ENCODE measurements around the gene DPEP3.
"Not testable (repeated sequence)": the region's sequence is repeated elsewhere in the genome, so short reads cannot be mapped to it uniquely, and the experiment has no call there.

DPEP3 gene

DNA sequence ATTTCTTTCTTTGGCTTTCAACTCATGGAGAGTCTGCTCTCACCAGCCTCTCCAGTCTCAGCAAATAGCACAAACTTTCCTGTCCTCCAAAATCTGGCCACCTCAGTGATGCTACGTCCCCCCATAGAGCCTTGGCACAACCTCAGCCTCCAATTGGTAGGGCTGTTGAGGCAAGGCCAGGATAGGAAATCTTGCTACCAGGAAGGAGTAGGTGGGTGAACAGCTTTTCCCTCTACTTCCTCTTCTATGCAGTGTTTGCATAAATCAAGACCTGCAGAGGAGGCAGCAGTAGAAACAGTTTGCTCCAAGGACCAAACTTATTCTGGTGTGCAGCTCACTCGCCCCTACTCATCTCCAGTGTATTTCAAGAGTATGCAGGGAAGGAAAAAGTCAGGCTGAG is 19.7 kb upstream of the DPEP3 start:
- no peak for ATAC-seq
- TF ChIP-seq ZNF565 (CRISPR knock-in tag; conservative IDR thresholded peaks at IDR 0.05; ENCODE audit: low read depth) (no peak), ISL1 (CRISPR knock-in tag; IDR thresholded peaks at IDR 0.05) (no peak), ZNF8 (CRISPR knock-in tag; IDR thresholded peaks at IDR 0.05) (no peak), BACH2 (CRISPR knock-in tag; IDR thresholded peaks at IDR 0.05; ENCODE audit: borderline replicate concordance) (no peak), SNAI2 (CRISPR knock-in tag; IDR thresholded peaks at IDR 0.05) (no peak), ZFP30 (CRISPR knock-in tag; IDR thresholded peaks at IDR 0.05) (no peak), PPARA (CRISPR knock-in tag; IDR thresholded peaks at IDR 0.05; ENCODE audit: borderline replicate concordance) (no peak), TCF4 (CRISPR knock-in tag; IDR thresholded peaks at IDR 0.05; ENCODE audit: borderline replicate concordance) (no peak), ZC3H10 (CRISPR knock-in tag; IDR thresholded peaks at IDR 0.05) (no peak), CSDC2 (CRISPR knock-in tag; IDR thresholded peaks at IDR 0.05) (no peak), TOX (CRISPR knock-in tag; IDR thresholded peaks at IDR 0.05; ENCODE audit: borderline replicate concordance) (no peak), ZNF70 (CRISPR knock-in tag; IDR thresholded peaks at IDR 0.05) (no peak), ARNTL (CRISPR knock-in tag; IDR thresholded peaks at IDR 0.05; ENCODE audit: borderline replicate concordance, low read depth) (no peak), ESRRG (CRISPR knock-in tag; IDR thresholded peaks at IDR 0.05) (no peak)
- TF ChIP-seq, protein P1, sequence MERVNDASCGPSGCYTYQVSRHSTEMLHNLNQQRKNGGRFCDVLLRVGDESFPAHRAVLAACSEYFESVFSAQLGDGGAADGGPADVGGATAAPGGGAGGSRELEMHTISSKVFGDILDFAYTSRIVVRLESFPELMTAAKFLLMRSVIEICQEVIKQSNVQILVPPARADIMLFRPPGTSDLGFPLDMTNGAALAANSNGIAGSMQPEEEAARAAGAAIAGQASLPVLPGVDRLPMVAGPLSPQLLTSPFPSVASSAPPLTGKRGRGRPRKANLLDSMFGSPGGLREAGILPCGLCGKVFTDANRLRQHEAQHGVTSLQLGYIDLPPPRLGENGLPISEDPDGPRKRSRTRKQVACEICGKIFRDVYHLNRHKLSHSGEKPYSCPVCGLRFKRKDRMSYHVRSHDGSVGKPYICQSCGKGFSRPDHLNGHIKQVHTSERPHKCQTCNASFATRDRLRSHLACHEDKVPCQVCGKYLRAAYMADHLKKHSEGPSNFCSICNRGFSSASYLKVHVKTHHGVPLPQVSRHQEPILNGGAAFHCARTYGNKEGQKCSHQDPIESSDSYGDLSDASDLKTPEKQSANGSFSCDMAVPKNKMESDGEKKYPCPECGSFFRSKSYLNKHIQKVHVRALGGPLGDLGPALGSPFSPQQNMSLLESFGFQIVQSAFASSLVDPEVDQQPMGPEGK (CRISPR knock-in tag; IDR thresholded peaks at IDR 0.05; ENCODE audit: borderline replicate concordance) = no peak
- TF ChIP-seq, protein P2, sequence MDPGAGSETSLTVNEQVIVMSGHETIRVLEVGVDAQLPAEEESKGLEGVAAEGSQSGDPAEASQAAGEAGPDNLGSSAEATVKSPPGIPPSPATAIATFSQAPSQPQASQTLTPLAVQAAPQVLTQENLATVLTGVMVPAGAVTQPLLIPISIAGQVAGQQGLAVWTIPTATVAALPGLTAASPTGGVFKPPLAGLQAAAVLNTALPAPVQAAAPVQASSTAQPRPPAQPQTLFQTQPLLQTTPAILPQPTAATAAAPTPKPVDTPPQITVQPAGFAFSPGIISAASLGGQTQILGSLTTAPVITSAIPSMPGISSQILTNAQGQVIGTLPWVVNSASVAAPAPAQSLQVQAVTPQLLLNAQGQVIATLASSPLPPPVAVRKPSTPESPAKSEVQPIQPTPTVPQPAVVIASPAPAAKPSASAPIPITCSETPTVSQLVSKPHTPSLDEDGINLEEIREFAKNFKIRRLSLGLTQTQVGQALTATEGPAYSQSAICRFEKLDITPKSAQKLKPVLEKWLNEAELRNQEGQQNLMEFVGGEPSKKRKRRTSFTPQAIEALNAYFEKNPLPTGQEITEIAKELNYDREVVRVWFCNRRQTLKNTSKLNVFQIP (CRISPR knock-in tag; IDR thresholded peaks at IDR 0.05; ENCODE audit: borderline replicate concordance, low read depth) = no peak
- TF ChIP-seq, protein P3, sequence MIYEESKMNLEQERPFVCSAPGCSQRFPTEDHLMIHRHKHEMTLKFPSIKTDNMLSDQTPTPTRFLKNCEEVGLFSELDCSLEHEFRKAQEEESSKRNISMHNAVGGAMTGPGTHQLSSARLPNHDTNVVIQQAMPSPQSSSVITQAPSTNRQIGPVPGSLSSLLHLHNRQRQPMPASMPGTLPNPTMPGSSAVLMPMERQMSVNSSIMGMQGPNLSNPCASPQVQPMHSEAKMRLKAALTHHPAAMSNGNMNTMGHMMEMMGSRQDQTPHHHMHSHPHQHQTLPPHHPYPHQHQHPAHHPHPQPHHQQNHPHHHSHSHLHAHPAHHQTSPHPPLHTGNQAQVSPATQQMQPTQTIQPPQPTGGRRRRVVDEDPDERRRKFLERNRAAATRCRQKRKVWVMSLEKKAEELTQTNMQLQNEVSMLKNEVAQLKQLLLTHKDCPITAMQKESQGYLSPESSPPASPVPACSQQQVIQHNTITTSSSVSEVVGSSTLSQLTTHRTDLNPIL (CRISPR knock-in tag; IDR thresholded peaks at IDR 0.05; ENCODE audit: low read depth) = no peak

DNA sequence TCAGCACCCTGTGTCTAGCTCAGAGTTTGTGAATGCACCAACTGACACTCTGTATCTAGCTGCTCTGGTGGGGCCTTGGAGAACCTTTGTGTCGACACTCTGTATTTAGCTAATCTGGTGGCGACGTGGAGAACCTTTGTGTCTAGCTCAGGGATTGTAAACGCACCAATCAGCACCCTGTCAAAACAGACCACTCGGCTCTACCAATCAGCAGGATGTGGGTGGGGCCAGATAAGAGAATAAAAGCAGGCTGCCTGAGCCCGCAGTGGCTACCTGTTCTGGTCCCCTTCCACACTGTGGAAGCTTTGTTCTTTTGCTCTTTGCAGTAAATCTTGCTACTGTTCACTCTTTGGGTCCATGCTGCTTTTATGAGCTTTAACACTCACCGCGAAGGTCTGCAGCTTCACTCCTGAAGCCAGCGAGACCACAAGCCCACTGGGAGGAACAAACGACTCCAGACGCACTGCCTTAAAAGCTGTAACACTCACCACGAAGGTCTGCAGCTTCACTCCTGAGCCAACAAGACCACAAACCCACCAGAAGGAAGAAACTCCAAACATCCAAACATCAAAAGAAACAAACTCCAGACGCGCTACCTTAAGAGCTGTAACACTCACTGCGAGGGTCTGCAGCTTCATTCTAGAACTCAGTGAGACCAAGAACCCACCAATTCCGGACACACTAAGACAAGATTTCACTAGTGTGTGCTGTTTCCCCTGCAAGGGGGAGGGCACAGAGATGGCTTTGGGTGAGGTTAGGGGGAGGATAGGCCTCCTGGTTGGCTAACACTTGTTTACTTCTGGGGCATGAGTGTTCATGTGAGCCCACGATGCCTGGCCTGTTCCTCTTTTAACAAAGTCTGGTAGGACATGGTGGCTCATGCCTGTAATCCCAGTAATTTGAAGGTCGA is 18.7 kb upstream of the DPEP3 start, which contains the start of gene DPEP2:
Gene DPEP2, minus strand, starts transcription at position 706 of the 910 bp plus-strand sequence. CDS start 6,272 bp downstream, outside the sequence.
- not testable (repeated sequence) for ATAC-seq

DNA sequence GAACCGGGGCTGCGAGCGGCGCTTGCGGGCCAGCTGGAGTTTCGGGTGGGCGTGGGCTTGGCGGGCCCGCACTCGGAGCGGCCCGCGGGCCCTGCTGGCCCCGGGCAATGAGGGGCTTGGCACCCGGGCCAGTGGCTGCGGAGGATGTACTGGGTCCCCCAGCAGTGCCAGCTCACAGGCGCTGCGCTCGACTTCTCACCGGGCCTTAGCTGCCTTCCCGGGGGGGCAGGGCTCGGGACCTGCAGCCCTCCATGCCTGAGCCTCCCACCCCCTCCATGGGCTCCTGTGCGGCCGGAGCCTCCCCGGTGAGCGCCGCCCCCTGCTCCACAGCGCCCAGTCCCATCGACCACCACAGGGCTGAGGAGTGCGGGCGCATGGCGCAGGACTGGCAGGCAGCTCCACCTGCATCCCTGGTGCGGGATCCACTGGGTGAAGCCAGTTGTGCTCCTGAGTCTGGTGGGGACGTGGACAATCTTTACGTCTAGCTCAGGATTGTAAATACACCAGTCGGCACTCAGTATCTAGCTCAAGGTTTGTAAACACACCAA is 18.0 kb upstream of the DPEP3 start:
- not testable (repeated sequence) for ATAC-seq

DNA sequence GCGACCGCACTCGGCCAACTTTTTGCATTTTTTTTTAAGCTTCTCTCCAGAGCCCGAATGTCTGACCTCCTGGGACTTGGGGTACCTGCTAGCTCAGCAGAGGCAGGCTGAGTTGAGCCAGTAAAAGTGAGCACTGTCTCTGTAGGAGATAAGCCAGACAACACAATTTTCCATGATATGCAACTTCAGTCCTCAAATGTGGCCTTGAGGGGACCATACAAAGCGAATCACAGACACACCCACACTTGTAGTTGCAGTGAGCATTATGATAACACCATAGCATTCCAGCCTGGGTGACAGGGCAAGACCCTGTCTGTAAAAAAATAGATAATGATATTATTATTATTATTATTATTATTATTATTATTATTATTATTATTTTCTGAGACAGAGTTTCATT is 16.4 kb upstream of the DPEP3 start:
- no peak for ATAC-seq
- TF ChIP-seq ESRRG (CRISPR knock-in tag; IDR thresholded peaks at IDR 0.05) (no peak), ARNTL (CRISPR knock-in tag; IDR thresholded peaks at IDR 0.05; ENCODE audit: borderline replicate concordance, low read depth) (no peak), ZC3H10 (CRISPR knock-in tag; IDR thresholded peaks at IDR 0.05) (no peak), ZFP3 (CRISPR knock-in tag; IDR thresholded peaks at IDR 0.05) (no peak), SNAI2 (CRISPR knock-in tag; IDR thresholded peaks at IDR 0.05) (no peak), ZNF565 (CRISPR knock-in tag; conservative IDR thresholded peaks at IDR 0.05; ENCODE audit: low read depth) (no peak), CSDC2 (CRISPR knock-in tag; IDR thresholded peaks at IDR 0.05) (no peak), ZFP30 (CRISPR knock-in tag; IDR thresholded peaks at IDR 0.05) (no peak), TOX (CRISPR knock-in tag; IDR thresholded peaks at IDR 0.05; ENCODE audit: borderline replicate concordance) (no peak), OSR1 (CRISPR knock-in tag; IDR thresholded peaks at IDR 0.05) (no peak), ISL1 (CRISPR knock-in tag; IDR thresholded peaks at IDR 0.05) (no peak), ZNF70 (CRISPR knock-in tag; IDR thresholded peaks at IDR 0.05) (no peak)
- TF ChIP-seq, protein P2 (CRISPR knock-in tag; IDR thresholded peaks at IDR 0.05; ENCODE audit: borderline replicate concordance, low read depth) = no peak
- TF ChIP-seq, protein P4, sequence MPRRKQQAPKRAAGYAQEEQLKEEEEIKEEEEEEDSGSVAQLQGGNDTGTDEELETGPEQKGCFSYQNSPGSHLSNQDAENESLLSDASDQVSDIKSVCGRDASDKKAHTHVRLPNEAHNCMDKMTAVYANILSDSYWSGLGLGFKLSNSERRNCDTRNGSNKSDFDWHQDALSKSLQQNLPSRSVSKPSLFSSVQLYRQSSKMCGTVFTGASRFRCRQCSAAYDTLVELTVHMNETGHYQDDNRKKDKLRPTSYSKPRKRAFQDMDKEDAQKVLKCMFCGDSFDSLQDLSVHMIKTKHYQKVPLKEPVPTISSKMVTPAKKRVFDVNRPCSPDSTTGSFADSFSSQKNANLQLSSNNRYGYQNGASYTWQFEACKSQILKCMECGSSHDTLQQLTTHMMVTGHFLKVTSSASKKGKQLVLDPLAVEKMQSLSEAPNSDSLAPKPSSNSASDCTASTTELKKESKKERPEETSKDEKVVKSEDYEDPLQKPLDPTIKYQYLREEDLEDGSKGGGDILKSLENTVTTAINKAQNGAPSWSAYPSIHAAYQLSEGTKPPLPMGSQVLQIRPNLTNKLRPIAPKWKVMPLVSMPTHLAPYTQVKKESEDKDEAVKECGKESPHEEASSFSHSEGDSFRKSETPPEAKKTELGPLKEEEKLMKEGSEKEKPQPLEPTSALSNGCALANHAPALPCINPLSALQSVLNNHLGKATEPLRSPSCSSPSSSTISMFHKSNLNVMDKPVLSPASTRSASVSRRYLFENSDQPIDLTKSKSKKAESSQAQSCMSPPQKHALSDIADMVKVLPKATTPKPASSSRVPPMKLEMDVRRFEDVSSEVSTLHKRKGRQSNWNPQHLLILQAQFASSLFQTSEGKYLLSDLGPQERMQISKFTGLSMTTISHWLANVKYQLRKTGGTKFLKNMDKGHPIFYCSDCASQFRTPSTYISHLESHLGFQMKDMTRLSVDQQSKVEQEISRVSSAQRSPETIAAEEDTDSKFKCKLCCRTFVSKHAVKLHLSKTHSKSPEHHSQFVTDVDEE (CRISPR knock-in tag; IDR thresholded peaks at IDR 0.05) = no peak
- TF ChIP-seq, protein P5, sequence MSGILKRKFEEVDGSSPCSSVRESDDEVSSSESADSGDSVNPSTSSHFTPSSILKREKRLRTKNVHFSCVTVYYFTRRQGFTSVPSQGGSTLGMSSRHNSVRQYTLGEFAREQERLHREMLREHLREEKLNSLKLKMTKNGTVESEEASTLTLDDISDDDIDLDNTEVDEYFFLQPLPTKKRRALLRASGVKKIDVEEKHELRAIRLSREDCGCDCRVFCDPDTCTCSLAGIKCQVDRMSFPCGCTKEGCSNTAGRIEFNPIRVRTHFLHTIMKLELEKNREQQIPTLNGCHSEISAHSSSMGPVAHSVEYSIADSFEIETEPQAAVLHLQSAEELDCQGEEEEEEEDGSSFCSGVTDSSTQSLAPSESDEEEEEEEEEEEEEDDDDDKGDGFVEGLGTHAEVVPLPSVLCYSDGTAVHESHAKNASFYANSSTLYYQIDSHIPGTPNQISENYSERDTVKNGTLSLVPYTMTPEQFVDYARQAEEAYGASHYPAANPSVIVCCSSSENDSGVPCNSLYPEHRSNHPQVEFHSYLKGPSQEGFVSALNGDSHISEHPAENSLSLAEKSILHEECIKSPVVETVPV (CRISPR knock-in tag; IDR thresholded peaks at IDR 0.05) = no peak
